DND-41 (cell line): Measurements from ENCODE around the gene LRRC28.

Source experiments
- ATAC-seq: fragments of 200-7000 bp; cut with Tn5 transposase; 3 replicates; pipeline ENCODE4 v1.9.1; 2021; ENCODE audit warnings: low read depth; ENCODE audit not compliant: insufficient read depth
- DNase-seq: peaks from one replicate; pipeline ENCODE4 v3.0.0-alpha.2; 2020
- H2AFZ ChIP-seq: 2 replicates; pipeline ENCODE4 v1.6.0; 2012; ENCODE audit warnings: low read depth, low read length
- H3K27ac ChIP-seq: 2 replicates; pipeline ENCODE4 v1.5.1; 2012; ENCODE audit warnings: low read length, inconsistent platforms
- H3K27me3 ChIP-seq: fragments of 200-600 bp; sonication (generic); 2 replicates; pipeline ENCODE4 v1.6.0; 2012; ENCODE audit warnings: low read length, mild to moderate bottlenecking, inconsistent platforms; ENCODE audit not compliant: insufficient read depth, poor library complexity
- H3K36me3 ChIP-seq: 2 replicates; pipeline ENCODE4 v1.5.1; 2012; ENCODE audit warnings: low read length, inconsistent platforms; ENCODE audit not compliant: insufficient read depth
- H3K4me1 ChIP-seq: 2 replicates; pipeline ENCODE4 v1.5.1; 2012; ENCODE audit warnings: mild to moderate bottlenecking, low read length; ENCODE audit not compliant: insufficient read depth
- H3K4me2 ChIP-seq: 2 replicates; pipeline ENCODE4 v1.6.0; 2012; ENCODE audit warnings: mild to moderate bottlenecking, moderate library complexity, low read length, inconsistent platforms; ENCODE audit not compliant: insufficient read depth
- H3K4me3 ChIP-seq, 2 experiments: fragments of 200-600 bp in 1 of 2; shearing (Covaris generic) in 1 of 2; 2 replicates each; pipeline ENCODE4 v1.5.1; 2012 to 2016; ENCODE audit warnings: inconsistent platforms in 2 of 2, low read length in 2 of 2, mild to moderate bottlenecking in 2 of 2, low read depth in 1 of 2, moderate library complexity in 1 of 2
- H3K79me2 ChIP-seq: 2 replicates; pipeline ENCODE4 v1.6.0; 2012; ENCODE audit warnings: low read length, inconsistent platforms; ENCODE audit not compliant: insufficient read depth
- H3K9ac ChIP-seq: 2 replicates; pipeline ENCODE4 v1.6.0; 2012; ENCODE audit warnings: low read depth, mild to moderate bottlenecking, inconsistent platforms, low read length, moderate library complexity
- H3K9me3 ChIP-seq: 2 replicates; pipeline ENCODE4 v1.5.1; 2012; ENCODE audit warnings: low read length, moderate library complexity, mild to moderate bottlenecking, inconsistent platforms; ENCODE audit not compliant: insufficient read depth, severe bottlenecking
- H4K20me1 ChIP-seq: 2 replicates; pipeline ENCODE4 v1.6.0; 2012; ENCODE audit warnings: low read length; ENCODE audit not compliant: insufficient read depth
- CTCF ChIP-seq: IDR thresholded peaks from 2 replicates; pipeline ENCODE4 v1.5.1; 2012; ENCODE audit warnings: borderline replicate concordance, low read length, moderate library complexity, mild to moderate bottlenecking; ENCODE audit not compliant: poor library complexity, severe bottlenecking; ENCODE audit errors: extremely low read depth
- EZH2 ChIP-seq: IDR thresholded peaks from 3 replicates; pipeline ENCODE4 v1.6.1; 2012; ENCODE audit warnings: borderline replicate concordance, low read depth, mild to moderate bottlenecking, moderate library complexity, low read length, inconsistent platforms; ENCODE audit not compliant: severe bottlenecking

LRRC28 gene

DNA sequence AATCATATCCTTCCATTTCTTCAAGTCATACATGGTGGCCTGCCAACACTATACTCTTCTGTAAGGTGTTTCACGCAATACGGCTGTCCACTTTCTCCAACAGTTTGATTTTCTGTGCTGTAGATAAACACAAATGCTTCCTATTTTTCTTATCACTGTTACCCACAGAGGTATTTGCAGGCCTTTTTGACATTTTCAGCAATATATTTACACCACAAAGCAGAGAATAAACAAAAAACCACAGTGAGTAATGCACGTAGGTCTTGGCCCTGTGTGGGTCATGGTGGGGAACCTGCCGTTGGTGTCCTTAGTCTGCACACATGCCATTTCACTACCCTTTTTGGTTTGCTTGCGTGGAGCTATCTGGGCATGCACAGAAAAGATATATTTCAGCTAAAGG is 59.5 kb downstream of the LRRC28 start:
- no peak for DNase-seq

DNA sequence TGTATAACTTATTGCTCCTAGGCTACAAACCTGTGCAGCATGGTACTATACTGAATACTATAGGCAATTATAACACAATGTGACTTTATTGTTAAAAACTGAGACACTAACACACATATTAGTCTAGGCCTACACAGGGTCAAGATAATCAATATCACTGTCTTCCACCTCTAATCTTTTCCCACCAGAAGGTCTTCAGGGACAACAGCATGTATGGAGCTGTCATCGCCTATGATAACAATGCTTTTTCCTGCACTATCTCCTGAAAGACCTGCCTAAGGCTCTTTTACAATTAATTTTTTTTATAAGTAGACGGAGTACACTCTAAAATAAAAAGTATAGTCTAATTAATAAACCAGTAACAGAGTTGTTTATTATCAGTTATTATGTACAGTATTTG is 60.9 kb downstream of the LRRC28 start:
- peaks cover 21% of the 10 kb centered on the region; the same call in 1 of the 2 replicates for H3K36me3 ChIP-seq
- ATAC-seq (no peak), DNase-seq (no peak)
- no peaks in the 10 kb centered on the region for H3K27me3 ChIP-seq
- no peaks in the 10 kb centered on the region for H3K4me1 ChIP-seq
- H3K9ac ChIP-seq: no peak overlapping the region
- no peak overlapping the region for H2AFZ ChIP-seq
- no peak overlapping the region for H3K27ac ChIP-seq
- no peak for TF ChIP-seq CTCF
- no peaks in the 10 kb centered on the region for H3K79me2 ChIP-seq
- no peak overlapping the region for H3K4me3 ChIP-seq
- H4K20me1 ChIP-seq: no peaks in the 10 kb centered on the region
- H3K4me2 ChIP-seq: no peak overlapping the region
- peaks cover 17% of the 10 kb centered on the region for H3K9me3 ChIP-seq

More for the DNA sequence above, 59.5 kb downstream of the LRRC28 start:
- Histone ChIP-seq H3K9me3 (peaks cover 17% of the 10 kb centered on the region), H3K9ac (no peak overlapping the region), H3K27me3 (no peaks in the 10 kb centered on the region), H2AFZ (no peak overlapping the region), H4K20me1 (no peaks in the 10 kb centered on the region), H3K36me3 (peaks cover 21% of the 10 kb centered on the region; the same call in 1 of the 2 replicates), H3K4me2 (no peak overlapping the region), H3K27ac (no peak overlapping the region), H3K4me3 (no peak overlapping the region), H3K4me1 (no peaks in the 10 kb centered on the region), H3K79me2 (no peaks in the 10 kb centered on the region)
- ATAC-seq: no peak
- TF ChIP-seq CTCF (no peak), EZH2 (no peak)

DNA sequence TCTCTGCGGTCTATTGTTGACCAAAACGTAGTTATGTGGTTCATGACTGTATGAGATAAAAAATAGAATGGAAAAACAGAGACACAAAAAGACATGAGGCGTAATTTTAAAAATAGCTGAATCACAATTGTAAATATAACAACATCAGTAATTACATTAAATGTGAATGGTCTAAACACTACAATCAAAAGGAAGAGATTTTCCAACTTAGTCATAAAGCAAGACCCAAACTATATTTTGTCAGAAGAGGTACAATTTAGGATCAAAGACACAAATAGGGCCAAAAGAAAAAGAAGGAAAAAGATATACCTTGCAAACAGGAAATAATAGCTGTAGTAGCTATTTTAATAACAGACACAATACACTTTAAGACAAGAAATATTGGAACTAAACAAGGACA is 61.5 kb downstream of the LRRC28 start:
- no peak for TF ChIP-seq EZH2
- TF ChIP-seq CTCF: no peak
- H3K9ac ChIP-seq: no peak overlapping the region
- H3K27me3 ChIP-seq: no peaks in the 10 kb centered on the region
- no peak overlapping the region for H3K27ac ChIP-seq
- no peak overlapping the region for H3K4me2 ChIP-seq
- no peak for DNase-seq
- H3K79me2 ChIP-seq: no peaks in the 10 kb centered on the region
- no peak overlapping the region for H3K4me3 ChIP-seq
- ATAC-seq: no peak
- peaks cover 21% of the 10 kb centered on the region; the same call in 1 of the 2 replicates for H3K36me3 ChIP-seq
- H4K20me1 ChIP-seq: no peaks in the 10 kb centered on the region
- no peaks in the 10 kb centered on the region for H3K4me1 ChIP-seq
- H3K9me3 ChIP-seq: peaks cover 17% of the 10 kb centered on the region
- no peak overlapping the region for H2AFZ ChIP-seq

DNA sequence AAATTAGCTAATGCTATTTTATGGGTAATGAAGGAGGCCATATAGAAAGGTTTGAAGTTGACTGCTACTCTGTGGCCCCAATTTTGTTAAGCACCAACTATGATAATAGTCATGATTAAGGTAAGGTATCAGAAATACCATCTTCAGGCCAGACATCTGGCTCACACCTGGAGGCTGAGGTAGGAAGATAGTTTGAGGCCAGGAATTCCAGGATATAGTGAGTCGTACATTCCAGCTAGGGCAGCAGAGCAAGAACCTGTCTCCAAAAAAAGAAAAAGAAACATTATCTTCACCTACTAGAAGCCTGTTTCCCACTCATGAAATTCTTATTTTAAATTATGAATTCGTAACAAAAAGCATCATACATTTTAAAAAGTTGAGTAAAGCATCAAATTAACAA is 64.4 kb downstream of the LRRC28 start:
- Histone ChIP-seq H3K4me1 (no peaks in the 10 kb centered on the region), H3K79me2 (no peaks in the 10 kb centered on the region), H2AFZ (no peak overlapping the region), H3K9ac (no peak overlapping the region), H3K9me3 (peaks cover 17% of the 10 kb centered on the region), H3K36me3 (peaks cover 22% of the 10 kb centered on the region; the same call in 1 of the 2 replicates), H4K20me1 (no peaks in the 10 kb centered on the region), H3K27me3 (no peaks in the 10 kb centered on the region), H3K27ac (no peak overlapping the region), H3K4me2 (no peak overlapping the region), H3K4me3 (no peak overlapping the region)
- ATAC-seq: no peak
- DNase-seq: no peak
- no peak for TF ChIP-seq EZH2
- TF ChIP-seq CTCF: no peak
